Brain pericyte (primary cell): ENCODE measurements around the gene SUN5.

Source experiments
- DNase-seq: peaks from one replicate; pipeline ENCODE4 v3.0.0-alpha.2; 2012; ENCODE audit warnings: low read depth, low spot score

SUN5 gene

GRCh38 chr20:33026779-33027759 lies 22.8 kb upstream of the SUN5 start:
- no peak for DNase-seq

GRCh38 chr20:33026072-33026778 lies 22.0 kb upstream of the SUN5 start:
- DNase-seq = no peak

DNA sequence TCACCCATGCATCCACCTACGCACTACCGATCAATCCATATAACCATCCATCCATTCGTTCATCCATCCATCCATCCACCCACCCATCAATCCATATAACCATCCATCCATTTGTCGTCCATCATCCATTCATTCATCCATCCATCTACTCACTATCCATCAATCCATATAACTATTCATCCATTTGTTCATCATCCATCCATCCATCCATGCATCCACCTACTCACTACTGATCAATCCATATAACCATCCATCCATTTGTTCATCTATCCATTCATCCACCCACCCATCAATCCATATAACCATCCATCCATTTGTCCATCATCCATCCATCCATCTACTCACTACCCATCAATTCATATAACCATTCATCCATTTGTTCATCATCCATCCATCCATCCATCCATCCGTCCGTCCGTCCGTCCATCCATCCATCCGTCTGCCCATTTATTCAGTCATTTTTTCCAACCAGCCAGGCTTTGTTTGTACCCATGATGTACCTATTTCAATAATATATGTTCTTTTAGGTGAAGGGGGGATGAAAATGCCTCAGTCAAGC lies 21.2 kb upstream of the SUN5 start:
- DNase-seq = no peak

DNA sequence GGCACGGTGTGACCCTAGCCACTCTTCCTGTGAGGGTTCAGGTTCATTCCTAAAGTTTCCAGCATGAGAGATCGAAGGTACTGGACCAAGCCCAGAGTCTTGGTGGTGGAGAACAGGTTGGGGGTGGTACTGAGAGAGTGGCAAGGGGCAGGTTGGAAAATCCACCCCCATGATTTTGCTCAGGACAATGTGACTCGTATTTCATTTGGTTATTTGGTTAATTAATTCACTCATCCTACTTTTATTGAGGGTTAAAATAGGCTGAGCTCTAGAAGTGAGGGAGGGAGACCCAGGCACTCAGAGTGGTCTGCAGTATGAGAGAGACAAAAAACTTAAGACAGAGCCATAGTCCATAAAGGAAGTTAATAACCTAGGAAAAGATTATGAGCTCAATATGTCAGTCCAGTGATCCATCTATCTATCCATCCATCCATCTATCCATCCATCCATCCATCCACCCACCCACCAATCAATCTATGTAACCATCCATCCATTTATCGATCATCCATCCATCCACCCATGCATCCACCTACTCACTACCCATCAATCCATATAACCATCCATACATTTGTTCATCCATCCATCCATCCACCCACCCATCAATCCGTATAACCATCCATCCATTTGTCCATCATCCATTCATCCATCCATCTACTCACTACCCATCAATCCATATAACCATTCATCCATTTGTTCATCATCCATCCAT lies 20.5 kb upstream of the SUN5 start:
- DNase-seq = no peak

DNA sequence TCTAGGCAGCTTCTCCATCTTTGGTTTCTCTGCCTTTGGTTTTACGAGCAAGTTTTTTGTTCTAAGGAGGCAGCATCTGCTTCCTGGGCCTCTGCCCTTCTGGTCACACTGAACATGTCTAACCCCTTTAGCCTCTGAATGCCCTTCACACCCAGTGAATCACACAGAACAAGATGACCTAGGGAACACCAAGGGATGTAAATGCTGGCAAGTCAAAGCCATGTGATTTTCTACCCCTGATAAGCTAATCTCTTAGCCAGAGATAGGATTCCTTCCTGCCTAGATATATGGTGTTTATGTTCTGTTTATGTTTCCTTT lies 20.0 kb upstream of the SUN5 start:
- DNase-seq = no peak

GRCh38 chr20:33023439-33024242 lies 19.4 kb upstream of the SUN5 start:
- DNase-seq = no peak

GRCh38 chr20:33022694-33023438 lies 18.6 kb upstream of the SUN5 start:
- DNase-seq = no peak

GRCh38 chr20:33022289-33022688 lies 18.1 kb upstream of the SUN5 start:
- DNase-seq = no peak

GRCh38 chr20:33021879-33022278 lies 17.6 kb upstream of the SUN5 start:
- no peak for DNase-seq

DNA sequence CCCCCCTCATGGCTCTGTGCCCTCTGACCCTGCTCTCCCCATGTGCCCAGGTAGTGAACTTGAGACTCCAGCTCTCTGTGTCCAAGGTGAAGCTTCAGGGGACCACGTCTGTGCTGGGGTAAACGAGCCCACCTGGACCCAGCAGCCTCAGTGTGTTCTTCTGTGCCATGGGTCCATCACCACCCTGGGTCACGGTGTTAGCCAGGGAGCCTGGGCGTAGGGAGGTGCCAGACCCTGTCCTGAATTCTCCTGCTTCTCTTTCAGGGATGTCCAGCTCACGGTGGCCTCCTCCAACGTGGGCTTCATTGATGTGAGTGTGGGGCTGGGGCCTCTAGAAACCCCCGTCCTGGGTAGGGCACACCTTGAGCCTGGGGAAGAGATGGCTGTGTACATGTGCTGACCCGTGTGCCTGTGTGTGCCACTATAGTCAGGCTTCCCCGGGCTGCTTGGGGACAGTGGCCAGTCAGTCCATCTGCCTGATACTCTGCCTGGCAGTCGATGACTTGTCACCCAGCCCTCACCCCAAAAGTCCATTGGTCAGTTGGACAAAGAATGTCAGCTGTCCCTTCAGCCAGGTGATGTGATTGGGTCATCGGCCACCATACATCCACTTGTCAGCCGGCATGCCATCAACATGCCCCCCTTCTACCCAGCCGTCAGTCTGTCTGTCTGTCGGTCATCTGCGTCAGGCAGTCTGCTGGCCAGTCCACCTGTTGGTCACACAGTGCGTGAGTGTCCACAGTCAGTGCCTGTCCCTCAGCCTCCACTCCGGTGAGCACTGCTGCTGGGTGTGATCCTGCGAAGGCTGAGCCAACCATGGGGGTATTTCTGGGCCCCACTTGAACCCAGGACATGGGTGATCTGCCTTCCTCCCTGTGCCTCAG lies 16.3 kb upstream of the SUN5 start:
- no peak for DNase-seq

DNA sequence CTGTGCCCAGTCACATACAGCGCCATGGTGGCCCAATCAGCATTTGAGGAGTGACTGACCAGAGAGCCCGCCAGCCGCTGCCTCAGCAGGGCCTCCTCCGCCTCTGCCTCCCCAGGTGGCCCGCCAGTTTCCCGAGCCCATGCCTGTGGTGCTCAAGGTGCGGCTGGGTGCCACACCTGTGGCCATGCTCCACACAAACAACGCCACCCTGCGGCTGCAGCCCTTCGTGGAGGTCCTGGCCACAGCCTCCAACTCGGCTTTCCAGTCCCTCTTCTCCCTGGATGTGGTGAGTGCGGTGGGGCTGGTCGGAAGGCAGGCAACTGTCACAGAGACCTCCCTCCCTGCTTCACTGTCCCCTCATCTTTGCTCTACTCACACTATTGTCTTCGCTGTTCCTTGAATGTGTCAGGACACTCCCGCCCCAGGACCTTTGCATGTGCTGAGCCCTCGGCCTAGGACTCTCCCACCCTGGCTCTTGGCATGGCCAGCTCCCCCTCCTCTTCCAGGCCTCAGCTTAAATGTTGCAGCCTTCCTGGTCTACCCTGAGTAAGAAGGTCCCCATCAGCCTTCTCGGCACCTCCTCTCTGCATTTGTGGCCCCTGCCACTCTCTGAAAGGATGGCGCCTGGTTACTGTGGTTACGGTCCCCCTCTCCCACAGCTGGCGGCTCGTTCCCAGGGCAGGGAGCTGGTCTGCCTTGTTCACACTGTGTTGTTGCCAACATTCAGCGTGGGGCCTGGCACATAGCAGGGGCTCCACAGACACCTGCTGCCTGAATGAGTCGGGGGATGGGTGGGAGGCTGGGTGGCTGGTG lies 15.4 kb upstream of the SUN5 start:
- DNase-seq = no peak

DNA sequence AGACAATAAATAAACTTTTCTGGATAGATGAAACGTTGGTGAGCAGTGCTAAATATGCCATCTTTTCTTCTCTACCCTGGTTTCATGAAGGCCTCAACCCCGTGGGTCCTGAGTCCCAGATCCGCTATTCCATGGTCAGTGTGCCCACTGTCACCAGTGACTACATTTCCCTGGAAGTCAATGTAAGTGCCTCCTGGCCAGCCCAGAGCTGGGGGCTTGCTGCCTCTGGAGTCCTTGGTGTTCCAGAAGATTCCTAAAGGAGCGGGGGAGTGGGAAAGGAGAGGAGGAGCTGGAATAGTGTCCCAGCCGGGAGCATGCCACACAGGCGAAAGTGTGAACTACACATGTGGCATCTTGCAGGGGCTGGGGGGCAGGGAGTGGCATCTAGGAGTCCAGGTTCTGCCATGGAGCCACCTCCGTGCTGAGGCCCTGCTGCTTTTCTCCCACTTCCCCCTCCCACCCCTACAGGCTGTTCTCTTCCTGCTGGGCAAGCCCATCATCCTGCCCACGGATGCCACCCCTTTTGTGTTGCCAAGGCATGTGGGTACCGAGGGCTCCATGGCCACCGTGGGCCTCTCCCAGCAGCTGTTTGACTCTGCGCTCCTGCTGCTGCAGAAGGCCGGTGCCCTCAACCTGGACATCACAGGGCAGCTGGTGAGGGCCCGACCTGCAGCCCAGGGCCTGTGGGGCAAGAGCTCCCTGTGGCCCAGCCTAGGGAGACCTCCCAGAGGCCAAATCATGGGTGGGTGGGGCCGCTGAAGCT lies 14.1 kb upstream of the SUN5 start:
- no peak for DNase-seq

DNA sequence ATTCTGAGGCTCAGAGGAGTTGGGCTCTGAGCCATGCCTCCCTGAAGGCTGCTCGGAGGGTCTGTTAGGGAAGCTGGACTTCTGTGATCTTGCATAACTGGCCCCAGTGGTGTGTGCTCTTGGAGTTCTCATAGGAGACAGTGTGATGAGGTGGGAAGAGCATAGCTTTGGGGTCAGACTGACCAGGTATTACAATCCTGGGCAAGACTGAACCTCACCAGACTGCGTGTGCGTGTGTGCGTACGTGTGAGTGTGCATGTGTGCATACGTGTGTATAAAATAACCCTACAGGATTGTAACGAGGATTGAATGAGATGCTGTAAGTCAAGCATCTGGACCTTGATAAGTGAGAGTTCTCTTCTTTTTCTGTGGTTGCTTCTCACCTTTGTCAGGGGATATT lies 13.3 kb upstream of the SUN5 start:
- DNase-seq = no peak

DNA sequence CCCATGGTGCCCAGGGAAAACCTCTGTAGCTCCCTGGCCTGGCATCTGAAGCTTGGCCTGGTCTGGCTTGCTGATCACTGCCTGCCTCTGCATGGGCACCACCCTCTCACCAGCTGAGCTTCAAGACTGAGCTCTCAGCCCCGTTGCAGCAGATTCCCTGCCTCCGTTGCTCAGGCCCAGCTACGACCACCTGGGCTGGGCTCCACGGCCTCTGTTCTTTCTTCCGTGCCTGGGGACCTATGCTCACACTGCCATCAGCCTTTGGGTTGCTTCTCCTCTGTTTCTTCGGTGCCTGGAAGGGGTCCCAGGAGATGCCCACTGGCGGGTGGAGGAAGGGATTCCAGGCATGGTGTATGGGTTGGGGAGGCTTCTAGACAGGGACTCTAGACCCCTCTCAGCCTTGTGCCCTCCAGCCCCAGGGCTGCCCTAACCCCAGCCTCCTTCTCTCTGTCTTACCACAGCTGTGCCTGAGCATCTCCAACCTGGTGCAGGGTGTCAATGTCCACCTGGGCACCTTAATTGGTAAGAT lies 12.4 kb upstream of the SUN5 start:
- DNase-seq = no peak

GRCh38 chr20:33015700-33016580 lies 11.7 kb upstream of the SUN5 start:
- no peak for DNase-seq

DNA sequence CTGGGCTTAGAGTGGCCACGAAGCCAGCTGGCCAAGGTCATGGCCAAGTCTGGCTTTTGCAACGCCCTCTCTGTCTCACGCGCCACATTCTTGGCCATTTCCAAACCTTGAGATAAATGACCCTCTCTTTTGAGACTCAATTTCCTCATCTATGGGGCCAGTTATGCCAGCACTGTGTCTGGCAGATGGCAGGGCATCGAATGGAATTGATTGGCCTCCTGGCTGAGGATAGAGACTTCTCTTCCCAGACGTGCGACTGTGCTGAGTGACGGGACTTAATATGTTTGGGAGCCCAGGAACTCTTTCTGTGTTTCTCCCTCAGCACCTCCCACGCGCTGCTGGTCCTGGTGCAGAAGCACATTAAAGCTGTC lies 10.9 kb upstream of the SUN5 start:
- DNase-seq = no peak
